Measurements from ENCODE around the gene GPC6.
A peak's percentile ranks its signal among the peaks of the same experiment; 100 is the strongest.

The GPC6 gene

GRCh38 chr13:93794197-93794885 is 567.7 kb downstream of the GPC6 start:
- DNase-seq = no peak

GRCh38 chr13:93797463-93797862 is 570.9 kb downstream of the GPC6 start:
- no peak for DNase-seq

GRCh38 chr13:93800342-93800741 is 573.7 kb downstream of the GPC6 start:
- no peak for DNase-seq

- no peak for DNase-seq
Measured at GRCh38 chr13:93805736-93806135, 579.1 kb downstream of the GPC6 start.

- no peak for DNase-seq
Measured at GRCh38 chr13:93806861-93807260, 580.3 kb downstream of the GPC6 start.

- no peak for DNase-seq
Measured at GRCh38 chr13:93810264-93810663, 583.7 kb downstream of the GPC6 start.

- no peak for DNase-seq
Measured at GRCh38 chr13:93811071-93811737, 584.6 kb downstream of the GPC6 start.

- DNase-seq = no peak
Measured at GRCh38 chr13:93811738-93812112, 585.1 kb downstream of the GPC6 start.

GRCh38 chr13:93814658-93815057 is 588.1 kb downstream of the GPC6 start:
- DNase-seq = no peak

GRCh38 chr13:93818345-93818744 is 591.7 kb downstream of the GPC6 start:
- DNase-seq = no peak

- no peak for DNase-seq
Measured at GRCh38 chr13:93819331-93819890, 592.8 kb downstream of the GPC6 start.

GRCh38 chr13:93824286-93824685 is 597.7 kb downstream of the GPC6 start:
- DNase-seq = no peak

- no peak for DNase-seq
Measured at GRCh38 chr13:93834051-93834450, 607.4 kb downstream of the GPC6 start.

- DNase-seq = no peak
Measured at GRCh38 chr13:93843082-93843481, 616.5 kb downstream of the GPC6 start.

- no peak for DNase-seq
Measured at GRCh38 chr13:93847162-93847561, 620.6 kb downstream of the GPC6 start.

- DNase-seq = no peak
Measured at GRCh38 chr13:93848247-93848646, 621.6 kb downstream of the GPC6 start.

GRCh38 chr13:93851236-93851635 is 624.6 kb downstream of the GPC6 start:
- peak; percentile 16 for DNase-seq

- no peak for DNase-seq
Measured at GRCh38 chr13:93853912-93854311, 627.3 kb downstream of the GPC6 start.

GRCh38 chr13:93857126-93857525 is 630.5 kb downstream of the GPC6 start:
- no peak for DNase-seq

- no peak for DNase-seq
Measured at GRCh38 chr13:93859716-93860115, 633.1 kb downstream of the GPC6 start.

- DNase-seq = no peak
Measured at GRCh38 chr13:93861818-93862217, 635.2 kb downstream of the GPC6 start.

GRCh38 chr13:93862259-93862658 is 635.7 kb downstream of the GPC6 start:
- no peak for DNase-seq

GRCh38 chr13:93865235-93865634 is 638.6 kb downstream of the GPC6 start:
- no peak for DNase-seq

- DNase-seq = no peak
Measured at GRCh38 chr13:93867481-93867880, 640.9 kb downstream of the GPC6 start.

GRCh38 chr13:93872376-93872775 is 645.8 kb downstream of the GPC6 start:
- DNase-seq = no peak
